Measurements from ENCODE around the gene MUC6. TPM values are rescaled to one million over a fixed set of nuclear protein-coding genes. Genes with fewer than 3 reads are reported as not detected.

Gene MUC6
- total RNA-seq, 6 experiments from 2014 or later = not detected

- H3K9me3 Mint-ChIP-seq = peaks cover 10% of the 10 kb centered on the region
- H3K36me3 Mint-ChIP-seq (ENCODE audit: low read depth) = peaks cover 9% of the 10 kb centered on the region; the same call in 1 of the 2 replicates
- H3K4me1 Mint-ChIP-seq (ENCODE audit: low read depth) = no peaks in the 10 kb centered on the region
- H3K27me3 Mint-ChIP-seq (ENCODE audit: insufficient read depth) = peaks cover 4% of the 10 kb centered on the region
- no peak overlapping the region for H3K4me3 Mint-ChIP-seq
- TF ChIP-seq CTCF (IDR thresholded peaks at IDR 0.05) = no peak
- H3K27ac Mint-ChIP-seq = no peak overlapping the region
- no peak for DNase-seq
Measured at GRCh38 chr11:1032310-1032891, 4.1 kb downstream of the MUC6 start.

- H3K27me3 Mint-ChIP-seq (ENCODE audit: insufficient read depth) = peaks cover 4% of the 10 kb centered on the region
- no peak overlapping the region for H3K27ac Mint-ChIP-seq
- no peak for TF ChIP-seq CTCF (IDR thresholded peaks at IDR 0.05)
- no peaks in the 10 kb centered on the region for H3K4me1 Mint-ChIP-seq (ENCODE audit: low read depth)
- H3K36me3 Mint-ChIP-seq (ENCODE audit: low read depth) = peaks cover 9% of the 10 kb centered on the region; the same call in 1 of the 2 replicates
- DNase-seq = no peak
- H3K4me3 Mint-ChIP-seq = no peak overlapping the region
- peaks cover 10% of the 10 kb centered on the region for H3K9me3 Mint-ChIP-seq
Measured at GRCh38 chr11:1031121-1031899, 5.2 kb downstream of the MUC6 start.

- Mint-ChIP-seq H3K27me3 (ENCODE audit: insufficient read depth) (peaks cover 4% of the 10 kb centered on the region), H3K36me3 (ENCODE audit: low read depth) (peaks cover 9% of the 10 kb centered on the region; the same call in 1 of the 2 replicates), H3K9me3 (peaks cover 10% of the 10 kb centered on the region), H3K4me3 (no peak overlapping the region), H3K4me1 (ENCODE audit: low read depth) (no peaks in the 10 kb centered on the region), H3K27ac (no peak overlapping the region)
- DNase-seq = no peak
- TF ChIP-seq CTCF (IDR thresholded peaks at IDR 0.05) = no peak
Measured at GRCh38 chr11:1030556-1030955, 6.0 kb downstream of the MUC6 start.

- Mint-ChIP-seq H3K27me3 (ENCODE audit: insufficient read depth) (peaks cover 4% of the 10 kb centered on the region), H3K9me3 (peaks cover 10% of the 10 kb centered on the region), H3K4me1 (ENCODE audit: low read depth) (no peaks in the 10 kb centered on the region), H3K27ac (no peak overlapping the region), H3K36me3 (ENCODE audit: low read depth) (peaks cover 9% of the 10 kb centered on the region; the same call in 1 of the 2 replicates), H3K4me3 (no peak overlapping the region)
- no peak for DNase-seq
- TF ChIP-seq CTCF (IDR thresholded peaks at IDR 0.05) = no peak
Measured at GRCh38 chr11:1030086-1030485, 6.4 kb downstream of the MUC6 start.

GRCh38 chr11:1029654-1030053 is 6.9 kb downstream of the MUC6 start:
- no peak overlapping the region for H3K27ac Mint-ChIP-seq
- no peaks in the 10 kb centered on the region for H3K4me1 Mint-ChIP-seq (ENCODE audit: low read depth)
- H3K9me3 Mint-ChIP-seq = peaks cover 10% of the 10 kb centered on the region
- no peak for DNase-seq
- H3K36me3 Mint-ChIP-seq (ENCODE audit: low read depth) = peaks cover 9% of the 10 kb centered on the region; the same call in 1 of the 2 replicates
- H3K27me3 Mint-ChIP-seq (ENCODE audit: insufficient read depth) = peaks cover 4% of the 10 kb centered on the region
- no peak overlapping the region for H3K4me3 Mint-ChIP-seq
- no peak for TF ChIP-seq CTCF (IDR thresholded peaks at IDR 0.05)
